ENCODE results near the gene COX18.

The COX18 gene, protein sequence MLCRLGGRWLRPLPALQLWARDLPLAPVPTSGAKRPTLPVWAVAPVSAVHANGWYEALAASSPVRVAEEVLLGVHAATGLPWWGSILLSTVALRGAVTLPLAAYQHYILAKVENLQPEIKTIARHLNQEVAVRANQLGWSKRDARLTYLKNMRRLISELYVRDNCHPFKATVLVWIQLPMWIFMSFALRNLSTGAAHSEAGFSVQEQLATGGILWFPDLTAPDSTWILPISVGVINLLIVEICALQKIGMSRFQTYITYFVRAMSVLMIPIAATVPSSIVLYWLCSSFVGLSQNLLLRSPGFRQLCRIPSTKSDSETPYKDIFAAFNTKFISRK

DNA sequence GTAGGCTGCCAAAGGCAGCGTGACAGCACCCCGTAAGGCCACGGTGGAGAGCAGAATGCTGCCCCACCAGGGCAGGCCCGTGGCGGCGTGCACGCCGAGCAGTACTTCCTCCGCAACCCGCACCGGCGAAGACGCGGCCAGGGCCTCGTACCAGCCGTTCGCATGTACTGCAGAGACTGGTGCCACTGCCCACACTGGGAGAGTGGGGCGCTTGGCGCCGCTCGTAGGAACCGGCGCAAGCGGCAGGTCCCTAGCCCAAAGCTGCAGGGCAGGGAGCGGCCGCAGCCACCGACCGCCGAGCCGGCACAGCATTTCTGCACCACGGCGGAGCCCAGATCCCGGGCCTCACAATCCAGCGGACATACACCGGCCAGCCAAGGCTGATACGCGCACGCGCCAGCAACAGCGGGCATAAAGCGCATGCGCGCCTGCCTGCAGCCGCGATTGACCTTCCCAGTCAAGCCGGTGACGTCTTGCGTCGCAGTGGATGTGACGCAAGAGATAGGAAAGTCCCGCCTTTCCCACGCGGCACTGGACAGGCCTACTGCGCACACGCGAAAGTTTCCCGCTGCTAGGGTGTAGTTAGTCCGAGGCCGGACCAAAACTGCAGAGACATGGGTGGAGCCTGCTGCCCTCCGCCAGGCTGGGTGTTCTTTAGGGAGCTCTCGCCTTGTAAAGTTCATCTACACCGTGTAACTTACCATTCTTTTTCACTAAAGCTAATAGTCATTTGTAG, at the start of gene COX18:
COX18 (minus strand) TSS at position 379 of the 736 bp plus-strand sequence; CDS start at position 312, 67 bp downstream.
- FAIRE-seq: peak; percentile 95

DNA sequence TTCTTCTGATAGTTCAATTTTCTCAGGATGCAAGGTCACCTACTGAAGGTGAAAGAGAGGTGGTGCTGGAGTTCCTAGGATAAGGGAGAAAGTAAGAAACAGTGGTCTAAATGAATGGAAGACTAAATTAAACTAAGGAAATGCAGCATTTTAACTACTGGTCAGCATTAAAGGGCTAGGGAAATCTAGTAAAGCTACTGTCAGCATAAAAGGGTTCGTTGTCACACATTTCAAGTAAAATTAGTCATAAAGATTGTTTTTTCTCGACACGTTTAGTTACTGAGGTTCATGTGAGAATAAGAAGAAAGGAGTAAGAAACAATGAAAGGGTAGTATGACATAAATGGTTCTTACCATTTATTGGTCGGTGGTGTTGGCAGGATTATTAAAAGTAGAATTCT, 40.0 kb upstream of the COX18 start:
- FAIRE-seq: no peak

DNA sequence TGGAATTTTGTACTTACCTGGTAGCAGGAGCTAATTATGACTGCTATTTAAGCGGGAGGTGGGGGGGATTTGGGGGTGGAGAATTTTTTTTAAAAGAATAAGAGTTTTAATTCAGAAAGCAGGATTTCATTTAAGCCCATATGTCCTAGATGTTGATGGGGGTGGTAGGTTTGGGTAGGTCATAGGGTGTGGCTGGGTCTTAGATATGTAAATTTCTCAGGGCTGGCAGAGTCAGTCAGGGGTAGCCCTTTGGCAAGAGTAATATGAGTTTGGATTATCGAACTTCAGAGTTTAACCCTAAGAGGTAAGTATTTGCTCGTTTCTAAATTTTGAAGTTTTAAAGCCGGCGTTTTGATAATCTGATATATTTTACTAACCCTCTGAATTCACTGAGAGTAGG, 35.2 kb upstream of the COX18 start:
- no peak for FAIRE-seq

DNA sequence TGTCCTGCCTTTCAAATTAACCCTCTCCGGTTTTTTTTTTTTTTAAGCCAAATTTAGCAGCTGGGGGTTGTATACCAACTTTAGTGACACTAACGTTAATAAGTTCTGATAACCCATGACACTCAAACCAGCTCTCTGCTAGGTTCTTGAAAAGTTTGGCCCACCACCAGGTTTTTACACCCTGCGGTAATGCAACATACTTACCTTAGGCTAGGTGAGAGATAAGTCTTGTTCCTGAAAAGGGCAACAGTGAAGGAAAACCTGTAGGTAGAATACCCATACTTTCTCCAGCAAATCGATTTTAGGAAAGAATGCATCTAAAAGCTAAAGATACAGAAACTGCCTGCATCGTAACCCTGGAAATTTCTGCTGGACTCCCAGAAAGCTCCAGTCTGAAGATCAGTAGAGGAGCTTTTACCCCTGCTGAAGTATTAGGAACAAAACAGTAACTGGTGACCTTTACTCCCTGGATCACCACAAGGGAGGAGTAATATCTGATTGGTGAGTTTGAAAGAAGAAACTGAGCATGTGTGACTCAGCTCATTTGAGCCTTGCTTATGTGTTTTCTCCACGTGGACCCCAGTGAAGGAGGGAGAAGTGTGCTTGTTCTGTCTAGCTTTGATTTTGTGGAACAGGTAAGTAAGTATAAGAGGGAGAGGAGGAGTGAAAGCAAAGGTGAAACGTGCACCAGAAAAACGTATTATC, 34.4 kb upstream of the COX18 start:
- FAIRE-seq: no peak

DNA sequence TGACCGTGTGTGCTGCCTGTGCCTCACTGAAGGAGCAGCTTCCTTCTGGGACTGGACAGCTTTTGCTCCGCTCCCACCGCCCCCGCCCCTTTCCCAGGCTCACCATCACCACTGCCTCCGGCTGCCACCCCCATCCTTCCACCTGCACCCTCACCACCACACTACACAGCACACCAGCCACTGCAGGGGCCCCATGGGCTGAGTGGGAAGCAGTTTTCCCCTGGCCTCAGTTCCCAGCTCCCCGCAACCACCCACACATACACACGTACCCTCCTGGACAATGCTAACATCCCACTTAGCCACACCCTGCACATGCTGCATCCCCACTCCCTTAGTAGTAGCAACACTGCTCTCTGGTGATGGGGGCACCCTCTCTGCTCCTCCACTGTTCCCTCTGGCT, 29.6 kb upstream of the COX18 start:
- no peak for FAIRE-seq

DNA sequence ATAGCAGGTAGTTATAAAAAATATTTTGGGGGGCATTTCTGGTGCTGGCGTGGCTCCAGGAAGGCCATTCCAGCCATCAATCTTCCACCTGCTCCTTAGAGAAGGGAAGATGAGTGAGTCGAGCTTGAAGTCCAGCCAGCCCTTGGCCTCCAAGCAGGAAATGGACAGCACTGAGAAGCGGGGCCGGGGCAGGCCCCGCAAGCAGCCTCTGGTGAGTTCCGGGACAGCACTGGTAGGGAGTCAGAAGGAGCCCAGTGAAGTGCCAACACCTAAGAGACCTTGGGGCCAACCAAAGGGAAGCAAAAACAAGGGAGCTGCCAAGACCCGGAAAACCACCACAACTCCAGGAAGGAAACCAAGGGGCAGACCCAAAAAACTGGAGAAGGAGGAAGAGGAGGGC, 29.2 kb upstream of the COX18 start:
- no peak for FAIRE-seq

DNA sequence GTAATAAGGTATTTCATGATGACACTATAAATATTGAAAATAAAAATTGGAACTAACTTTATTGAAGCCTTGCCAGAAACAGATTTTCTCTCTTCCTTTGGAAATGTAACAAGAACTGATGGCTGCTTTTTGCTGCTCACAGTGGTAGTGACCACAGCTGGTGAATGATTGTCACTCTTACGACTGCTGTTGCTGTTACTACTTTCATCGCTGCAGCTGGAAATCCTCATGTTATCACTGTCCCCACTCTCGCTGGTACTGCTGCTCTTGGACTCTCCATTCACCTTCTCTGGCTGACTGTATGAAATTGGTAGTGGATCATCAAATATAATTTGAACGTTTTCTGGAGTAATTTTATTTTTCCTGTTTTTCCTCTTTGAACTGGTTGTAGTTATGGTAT, 28.5 kb upstream of the COX18 start:
- no peak for FAIRE-seq

DNA sequence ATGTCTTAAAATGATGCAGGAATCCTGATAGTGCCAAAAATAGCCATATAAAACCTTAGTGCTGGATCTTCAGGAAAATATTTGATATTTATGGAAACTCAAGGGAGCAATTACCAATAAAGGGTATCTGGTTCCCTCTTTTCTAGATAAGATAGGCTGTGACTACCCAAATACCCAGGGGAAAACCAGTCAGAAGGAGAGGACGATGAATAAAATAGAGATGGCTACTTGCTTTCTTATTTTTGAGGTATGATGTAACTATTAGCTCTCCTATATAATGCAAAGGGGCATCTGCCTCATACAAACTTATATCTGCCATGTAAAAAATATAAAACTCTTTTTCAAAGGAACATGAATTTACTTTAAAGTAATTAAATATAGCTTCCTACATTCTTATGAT, 23.4 kb upstream of the COX18 start:
- no peak for FAIRE-seq

DNA sequence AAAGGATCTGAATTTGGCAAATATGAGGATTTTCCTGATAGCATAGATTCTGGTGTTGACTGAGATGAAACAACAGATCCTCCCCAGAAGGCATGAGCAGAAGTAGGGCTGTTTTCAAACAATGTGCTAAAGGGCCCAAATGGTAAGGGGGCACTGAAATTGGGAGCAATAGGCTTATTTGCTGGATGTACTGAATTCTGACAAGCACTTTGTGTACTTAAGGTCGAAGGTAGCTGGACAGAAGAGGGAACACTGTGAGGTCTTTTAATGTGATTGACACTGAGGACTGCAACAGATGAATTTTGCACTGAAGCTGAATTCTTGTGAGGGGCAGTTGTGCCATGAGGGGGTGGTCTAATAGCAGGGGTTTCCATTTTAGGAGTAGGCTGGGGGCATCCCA, 21.2 kb upstream of the COX18 start:
- FAIRE-seq: no peak

DNA sequence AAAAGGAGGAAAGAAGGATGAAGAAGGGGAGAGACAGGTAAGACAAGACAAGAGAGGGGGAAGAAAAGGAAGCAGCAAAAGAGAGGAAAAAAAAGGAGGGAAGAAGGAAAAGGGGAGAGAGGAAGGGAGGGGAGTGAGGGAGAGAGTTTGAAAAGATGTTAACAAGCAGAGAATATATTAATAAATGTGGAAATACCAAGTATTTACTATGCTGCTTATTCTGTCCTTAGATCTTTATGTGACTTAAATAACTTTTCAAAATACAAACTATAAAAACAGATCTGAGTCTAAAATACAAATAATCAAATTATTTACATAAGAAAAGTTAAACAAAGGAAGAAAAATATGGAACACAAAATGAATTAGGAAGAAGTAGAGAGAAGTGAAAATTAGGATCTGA, 18.4 kb upstream of the COX18 start:
- FAIRE-seq: no peak

DNA sequence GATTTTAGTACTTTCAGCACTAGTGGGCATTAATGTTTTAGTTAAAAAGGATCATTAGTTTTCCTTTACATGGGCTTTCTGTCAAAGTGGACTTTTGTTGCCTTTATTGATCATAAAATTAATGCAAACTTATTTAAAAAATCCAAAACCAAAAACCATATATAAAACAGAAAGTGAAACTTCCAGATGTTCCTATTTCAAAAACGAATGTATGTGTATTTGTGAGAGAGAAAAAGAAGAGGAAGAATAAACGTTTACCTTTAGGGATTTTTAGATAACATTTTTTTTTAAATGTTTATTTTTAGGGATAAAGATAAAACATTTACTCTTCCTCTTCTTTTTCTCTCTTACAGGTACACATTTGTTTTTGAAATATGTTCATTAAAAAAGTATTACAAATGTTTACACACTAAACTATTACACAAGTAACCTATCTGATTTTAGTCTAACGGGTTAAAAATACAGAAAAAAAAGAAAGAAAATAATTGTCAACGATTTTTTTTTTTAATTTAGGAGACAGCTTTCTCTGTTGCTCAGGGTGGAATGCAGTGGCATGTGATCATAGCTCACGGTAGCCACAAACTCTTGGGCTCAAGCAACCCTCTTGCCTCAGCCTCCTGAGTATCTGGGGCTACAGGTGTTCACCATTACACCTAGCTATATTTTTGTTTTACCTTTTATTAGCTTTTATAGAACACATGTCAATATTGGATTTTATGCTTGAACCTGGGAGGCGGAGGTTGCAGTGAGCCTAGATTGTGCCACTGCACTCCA, 16.8 kb upstream of the COX18 start:
- FAIRE-seq: peak; percentile 63

DNA sequence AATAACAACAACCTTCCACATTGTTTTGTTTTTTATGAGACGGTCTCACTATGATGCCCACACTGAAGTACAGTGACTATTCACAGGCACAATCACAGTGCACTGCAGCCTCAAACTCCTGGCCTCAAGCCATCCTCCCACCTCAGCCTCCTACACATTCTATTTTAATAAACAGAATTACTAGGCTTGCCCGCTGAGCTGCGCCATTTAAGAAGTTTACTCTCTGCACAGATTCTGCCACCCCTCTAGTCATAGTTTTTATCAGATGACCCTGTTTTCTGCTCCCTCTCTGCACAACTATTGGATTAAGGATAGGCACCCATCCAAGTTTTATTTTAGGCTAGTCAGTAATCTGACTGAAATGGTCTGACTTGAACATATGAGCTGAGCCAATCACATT, 11.3 kb upstream of the COX18 start:
- no peak for FAIRE-seq

DNA sequence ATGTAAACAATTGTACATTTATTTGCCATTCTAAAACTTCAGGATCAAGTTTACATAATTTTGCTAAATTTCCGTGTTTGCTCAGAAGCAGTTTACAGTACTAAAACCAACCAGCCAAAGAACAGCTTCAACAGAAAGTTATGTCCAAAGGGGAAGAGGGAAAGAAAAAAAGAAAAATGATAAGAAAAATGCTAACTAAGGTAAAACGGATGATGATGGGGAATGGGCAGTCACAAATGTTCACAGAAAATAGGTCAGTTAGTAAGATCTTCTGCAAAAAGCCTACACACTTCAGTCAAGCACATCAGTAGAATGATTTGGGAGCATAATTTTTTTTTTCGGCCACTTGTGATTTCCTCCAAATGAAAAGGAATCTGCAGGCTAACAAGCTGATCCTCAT, 6.3 kb upstream of the COX18 start:
- no peak for FAIRE-seq

DNA sequence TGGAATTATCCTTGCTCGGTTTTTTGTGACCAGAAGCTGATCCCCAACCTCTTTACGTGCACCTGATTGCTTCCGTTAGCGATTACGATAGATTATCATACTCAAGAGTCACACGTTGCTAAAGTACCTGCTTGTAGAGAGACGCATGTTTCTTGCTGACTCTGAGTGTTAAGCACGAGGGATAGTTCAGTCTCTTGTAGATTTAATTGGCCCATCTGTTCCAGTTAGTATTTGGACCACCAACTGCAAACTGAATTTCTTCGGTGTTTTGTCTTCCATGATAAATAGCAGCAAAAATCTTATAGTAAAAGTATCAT, 516 bp upstream of the COX18 start:
- no peak for FAIRE-seq

DNA sequence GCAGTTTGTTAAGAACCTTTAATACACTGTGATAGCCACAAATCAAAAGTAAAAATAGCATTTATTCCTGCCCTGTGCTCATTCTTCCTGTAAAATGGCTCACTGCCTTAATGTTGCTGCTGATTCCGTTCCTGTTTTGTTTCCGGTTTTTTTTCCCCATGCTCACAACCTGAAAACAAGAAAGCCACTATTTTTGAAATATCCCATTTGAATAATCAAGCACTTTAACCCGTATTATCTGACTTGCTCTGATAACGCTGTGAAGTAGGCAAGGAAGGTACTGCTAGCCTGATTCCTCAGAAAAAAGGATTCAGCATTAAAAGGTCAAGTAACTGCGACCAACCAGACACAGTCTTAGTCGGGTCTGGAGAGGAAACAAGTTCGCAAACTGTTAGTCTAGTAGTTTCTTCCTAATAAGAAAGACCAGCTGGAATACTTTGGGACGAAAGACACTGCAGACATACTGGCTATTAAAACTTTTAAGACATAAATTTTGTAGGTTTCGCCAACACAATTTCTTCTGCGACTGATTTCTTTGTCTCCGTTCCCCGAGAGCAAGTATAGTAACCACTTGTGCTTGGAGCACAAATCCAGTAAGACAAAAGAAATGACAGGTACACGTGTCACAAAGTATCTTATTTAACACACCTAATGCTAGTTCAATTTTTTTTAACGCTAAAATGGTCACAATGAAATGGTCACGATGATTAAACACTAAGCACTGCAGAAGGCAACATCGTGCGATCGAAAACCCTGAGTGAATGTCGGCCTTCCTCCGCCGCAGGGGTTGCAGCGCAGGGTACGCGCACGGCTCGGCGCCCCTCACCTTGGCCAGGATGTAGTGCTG, 802 bp downstream of the COX18 start:
- FAIRE-seq: no peak

DNA sequence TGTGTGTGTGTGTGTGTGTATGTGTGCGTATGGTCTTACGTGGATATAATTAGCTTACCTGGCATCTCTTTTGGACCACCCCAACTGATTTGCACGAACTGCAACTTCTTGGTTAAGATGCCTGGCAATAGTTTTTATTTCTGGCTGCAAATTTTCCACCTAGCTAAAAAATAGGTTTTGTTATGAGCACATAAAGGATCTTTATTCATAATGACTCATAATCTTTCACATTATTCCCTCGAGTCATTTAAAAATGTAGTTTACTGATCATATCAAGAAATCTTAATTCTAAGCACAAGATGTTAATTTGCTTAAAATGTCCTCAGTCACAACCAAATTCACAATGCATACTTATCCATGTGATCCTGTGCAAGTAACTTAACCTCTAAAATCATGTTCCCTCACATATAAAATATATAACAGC, 1.5 kb downstream of the COX18 start:
- no peak for FAIRE-seq

DNA sequence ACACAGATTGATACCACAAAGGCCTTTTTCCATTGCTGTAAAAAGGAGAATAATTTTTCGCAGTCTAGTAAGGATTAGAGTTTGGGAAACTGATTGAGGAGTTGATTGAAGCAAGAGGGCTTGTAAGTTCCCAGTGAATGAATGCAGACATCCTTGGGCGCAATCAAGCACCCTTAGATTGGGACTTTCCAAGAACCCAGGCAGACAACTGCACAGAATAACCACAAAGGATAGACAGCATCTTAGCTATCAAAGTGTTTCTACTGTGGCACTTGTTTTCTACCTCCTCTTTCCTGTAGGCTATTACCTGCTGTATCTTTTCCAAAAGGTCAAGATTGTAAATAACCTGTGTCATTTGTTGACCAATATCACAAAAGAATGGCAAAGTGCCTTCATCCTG, 2.6 kb downstream of the COX18 start:
- FAIRE-seq: no peak

DNA sequence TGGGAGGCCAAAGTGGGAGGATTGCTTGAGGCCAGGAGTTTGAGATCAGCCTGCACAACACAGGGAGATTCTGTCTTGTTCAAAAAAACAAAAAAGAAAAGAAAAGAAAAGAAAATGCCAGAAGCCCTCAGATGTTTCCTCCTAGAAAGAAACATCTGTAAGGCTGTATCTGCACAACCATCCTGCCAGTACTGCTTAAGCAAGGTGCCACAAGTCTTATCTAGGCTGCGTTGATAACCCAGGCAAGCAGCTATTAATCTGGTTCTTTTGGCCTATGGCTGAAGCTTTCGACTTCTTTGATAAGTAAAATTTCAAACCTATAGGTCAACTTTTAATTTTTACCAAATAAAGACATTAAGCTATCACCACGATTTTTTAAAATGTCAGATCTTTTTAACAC, 3.1 kb downstream of the COX18 start:
- no peak for FAIRE-seq

DNA sequence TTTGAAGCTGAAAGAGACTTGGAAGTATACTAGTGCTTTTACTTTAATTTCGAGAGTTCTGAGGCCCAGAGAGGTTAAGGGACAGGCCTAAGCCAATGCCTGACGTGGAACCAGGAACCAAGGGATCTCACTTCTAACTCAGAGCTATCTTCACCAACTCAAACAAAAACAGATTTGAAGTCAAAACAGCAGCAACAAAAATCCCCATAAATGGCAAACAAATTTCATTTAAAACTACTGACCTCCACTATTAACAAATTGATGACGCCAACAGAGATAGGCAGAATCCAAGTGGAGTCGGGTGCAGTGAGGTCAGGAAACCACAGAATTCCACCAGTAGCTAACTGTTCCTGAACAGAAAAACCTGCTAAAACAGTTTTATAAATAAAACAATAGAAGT, 5.0 kb downstream of the COX18 start:
- no peak for FAIRE-seq

DNA sequence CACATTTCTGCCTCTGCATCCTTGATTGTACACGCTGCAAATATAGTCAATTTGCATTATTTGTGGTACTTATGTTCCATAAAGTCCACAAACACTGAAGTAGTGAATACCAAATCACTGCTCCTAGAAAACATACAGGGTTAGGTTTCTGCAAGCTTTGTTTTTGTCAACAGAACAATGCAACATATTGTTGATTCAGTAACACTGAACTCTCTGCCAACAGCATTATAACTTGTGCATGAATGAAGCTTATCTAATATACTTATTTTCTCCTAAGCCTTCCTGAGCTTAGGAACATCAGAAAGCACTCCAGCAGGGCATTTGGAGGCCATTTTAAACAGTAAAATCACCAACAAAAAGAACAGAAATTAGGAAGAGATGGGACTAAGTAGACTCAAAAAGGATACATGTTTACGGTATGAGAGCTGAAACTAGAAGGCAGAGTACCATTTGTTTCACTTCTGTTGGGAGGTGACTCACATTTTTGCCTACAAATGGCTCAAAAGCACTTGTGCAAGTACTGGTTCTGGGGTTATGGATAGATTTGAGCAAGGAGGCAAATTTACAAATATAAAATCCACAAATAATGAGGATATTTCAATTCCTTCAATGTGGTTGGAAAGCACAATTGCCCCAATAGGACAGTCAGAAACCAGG, 14.1 kb downstream of the COX18 start:
- no peak for FAIRE-seq

DNA sequence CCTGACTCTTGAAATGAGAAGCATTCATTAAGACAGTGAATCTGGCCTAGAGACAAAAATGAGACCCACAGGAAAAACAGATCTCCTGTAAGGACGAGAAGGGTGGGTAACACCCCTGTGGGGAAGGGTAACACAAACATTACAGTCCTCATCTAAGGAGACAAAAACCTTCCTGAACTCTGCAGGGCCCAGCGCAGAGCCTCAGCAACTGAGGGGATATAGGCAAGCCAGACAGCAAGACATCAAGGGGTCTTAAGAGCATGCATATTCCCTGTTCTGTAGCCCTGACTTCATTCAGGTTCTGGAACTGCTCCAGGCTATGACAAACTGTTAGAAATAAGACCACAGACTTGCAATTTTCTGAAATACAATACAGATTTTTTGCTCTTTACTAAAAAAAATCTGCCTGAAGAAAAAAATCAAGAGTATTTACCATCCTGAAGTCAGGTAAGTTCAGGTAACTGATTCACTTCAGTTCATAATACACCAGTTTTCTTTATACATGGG, 15.5 kb downstream of the COX18 start:
- no peak for FAIRE-seq

DNA sequence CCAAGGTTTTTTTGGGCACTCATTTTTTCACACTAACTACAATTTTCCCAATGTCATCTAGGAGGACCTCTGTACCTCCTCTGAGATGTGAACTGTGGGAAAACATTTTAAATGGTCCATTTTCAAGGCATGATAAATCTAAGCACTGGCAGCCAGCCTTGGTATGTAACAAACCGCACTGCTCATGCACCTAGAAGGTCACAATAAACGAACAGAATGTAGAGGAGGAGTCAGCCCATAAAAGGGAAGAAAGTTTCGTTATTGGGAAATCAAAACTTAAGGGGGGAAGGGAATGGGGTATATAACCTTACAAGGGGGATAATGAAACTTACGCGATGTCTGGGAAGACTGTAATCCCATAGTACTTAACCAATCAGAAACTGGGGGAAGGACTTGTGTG, 16.4 kb downstream of the COX18 start:
- no peak for FAIRE-seq
